B cell (primary cell): ENCODE data around the gene DPH6.

Experiments
- EZH2 ChIP-seq: IDR thresholded peaks from 2 replicates; pipeline ENCODE4 v1.6.1; 2012; ENCODE audit warnings: borderline replicate concordance, low read depth, mild to moderate bottlenecking, moderate library complexity, low read length; ENCODE audit not compliant: insufficient read depth, poor library complexity, severe bottlenecking
- TF ChIP-seq, protein P1 (sequence below): fragments of 200-600 bp; IDR thresholded peaks from one replicate; pipeline ENCODE4 v1.8.0; 2022; ENCODE audit warnings: antibody characterized with exemption, mild to moderate bottlenecking

DNA sequence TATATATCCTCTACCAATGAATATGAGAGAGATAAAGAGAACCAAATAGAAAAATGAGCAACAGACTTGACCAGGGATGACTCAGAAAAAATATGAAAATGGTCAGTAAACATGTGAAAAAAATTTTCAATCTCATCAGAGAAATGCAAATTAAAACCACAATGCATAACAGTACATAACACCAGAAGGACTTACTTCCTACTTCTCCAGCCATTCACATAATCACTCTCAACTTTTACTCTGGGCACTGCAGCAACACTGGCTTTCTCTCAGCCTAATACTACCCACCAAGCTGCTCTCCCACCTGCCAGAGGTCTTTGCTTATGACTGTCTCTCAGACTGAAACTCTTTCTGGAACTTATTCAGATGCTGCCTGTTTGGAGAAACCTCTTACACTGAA, 49.4 kb downstream of the DPH6 start:
- no peak for TF ChIP-seq EZH2
- TF ChIP-seq, protein P1, sequence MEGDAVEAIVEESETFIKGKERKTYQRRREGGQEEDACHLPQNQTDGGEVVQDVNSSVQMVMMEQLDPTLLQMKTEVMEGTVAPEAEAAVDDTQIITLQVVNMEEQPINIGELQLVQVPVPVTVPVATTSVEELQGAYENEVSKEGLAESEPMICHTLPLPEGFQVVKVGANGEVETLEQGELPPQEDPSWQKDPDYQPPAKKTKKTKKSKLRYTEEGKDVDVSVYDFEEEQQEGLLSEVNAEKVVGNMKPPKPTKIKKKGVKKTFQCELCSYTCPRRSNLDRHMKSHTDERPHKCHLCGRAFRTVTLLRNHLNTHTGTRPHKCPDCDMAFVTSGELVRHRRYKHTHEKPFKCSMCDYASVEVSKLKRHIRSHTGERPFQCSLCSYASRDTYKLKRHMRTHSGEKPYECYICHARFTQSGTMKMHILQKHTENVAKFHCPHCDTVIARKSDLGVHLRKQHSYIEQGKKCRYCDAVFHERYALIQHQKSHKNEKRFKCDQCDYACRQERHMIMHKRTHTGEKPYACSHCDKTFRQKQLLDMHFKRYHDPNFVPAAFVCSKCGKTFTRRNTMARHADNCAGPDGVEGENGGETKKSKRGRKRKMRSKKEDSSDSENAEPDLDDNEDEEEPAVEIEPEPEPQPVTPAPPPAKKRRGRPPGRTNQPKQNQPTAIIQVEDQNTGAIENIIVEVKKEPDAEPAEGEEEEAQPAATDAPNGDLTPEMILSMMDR = no peak
